ENCODE measurements around the gene LIFR. TPM values are rescaled to one million over a fixed set of nuclear protein-coding genes. Genes with fewer than 3 reads are reported as not detected.

Gene LIFR
- total RNA-seq, 1 donor from 2014 or later, result 7.5 TPM

- TF ChIP-seq, protein P1, sequence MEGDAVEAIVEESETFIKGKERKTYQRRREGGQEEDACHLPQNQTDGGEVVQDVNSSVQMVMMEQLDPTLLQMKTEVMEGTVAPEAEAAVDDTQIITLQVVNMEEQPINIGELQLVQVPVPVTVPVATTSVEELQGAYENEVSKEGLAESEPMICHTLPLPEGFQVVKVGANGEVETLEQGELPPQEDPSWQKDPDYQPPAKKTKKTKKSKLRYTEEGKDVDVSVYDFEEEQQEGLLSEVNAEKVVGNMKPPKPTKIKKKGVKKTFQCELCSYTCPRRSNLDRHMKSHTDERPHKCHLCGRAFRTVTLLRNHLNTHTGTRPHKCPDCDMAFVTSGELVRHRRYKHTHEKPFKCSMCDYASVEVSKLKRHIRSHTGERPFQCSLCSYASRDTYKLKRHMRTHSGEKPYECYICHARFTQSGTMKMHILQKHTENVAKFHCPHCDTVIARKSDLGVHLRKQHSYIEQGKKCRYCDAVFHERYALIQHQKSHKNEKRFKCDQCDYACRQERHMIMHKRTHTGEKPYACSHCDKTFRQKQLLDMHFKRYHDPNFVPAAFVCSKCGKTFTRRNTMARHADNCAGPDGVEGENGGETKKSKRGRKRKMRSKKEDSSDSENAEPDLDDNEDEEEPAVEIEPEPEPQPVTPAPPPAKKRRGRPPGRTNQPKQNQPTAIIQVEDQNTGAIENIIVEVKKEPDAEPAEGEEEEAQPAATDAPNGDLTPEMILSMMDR (IDR thresholded peaks at IDR 0.05), result no peak
- Mint-ChIP-seq H3K27me3 (ENCODE audit: low read depth) (no peaks in the 10 kb centered on the region), H3K4me3 (ENCODE audit: unreplicated experiment) (no peak overlapping the region), H3K27ac (ENCODE audit: unreplicated experiment) (no peak overlapping the region), H3K9me3 (ENCODE audit: low read depth) (peaks cover 11% of the 10 kb centered on the region), H3K36me3 (ENCODE audit: low read depth) (peaks cover 2% of the 10 kb centered on the region), H3K4me1 (ENCODE audit: low read depth) (peaks cover 9% of the 10 kb centered on the region)
- no peak for DNase-seq (ENCODE audit: low spot score)
These were observed 24.9 kb downstream of the LIFR start for GRCh38 chr5:38531518-38531917.

DNA sequence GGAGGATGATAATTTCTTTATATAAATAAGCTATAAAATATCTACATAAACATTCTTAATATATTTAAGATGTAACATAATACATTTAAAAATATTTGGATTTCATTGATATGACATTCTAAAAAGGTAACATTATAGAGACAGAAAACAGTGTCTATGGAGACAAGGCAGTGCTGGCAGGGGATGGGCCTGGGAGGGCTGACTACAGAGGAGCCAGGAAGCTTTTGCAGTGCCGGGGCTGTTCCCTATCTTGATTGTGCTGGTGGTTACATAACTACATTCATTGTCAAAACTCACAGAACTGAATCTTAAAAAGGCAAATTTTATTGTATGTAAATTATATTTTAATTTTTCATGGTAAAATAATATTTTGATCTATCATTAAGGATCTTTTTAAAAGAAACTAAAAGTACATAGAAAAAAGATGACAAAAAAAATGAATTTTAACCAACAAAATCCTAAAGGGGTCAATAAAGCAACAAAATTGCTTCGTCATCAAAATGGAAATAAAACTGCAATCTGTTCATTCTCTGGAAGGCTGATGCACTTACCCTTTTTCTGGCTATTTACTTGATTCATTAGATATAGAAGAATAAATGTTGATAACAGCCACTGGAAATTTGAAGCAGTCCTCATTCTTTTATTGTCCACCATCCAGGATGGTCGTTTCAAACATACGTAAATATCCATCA lies 26.3 kb downstream of the LIFR start:
- Mint-ChIP-seq H3K4me3 (ENCODE audit: unreplicated experiment) (no peak overlapping the region), H3K9me3 (ENCODE audit: low read depth) (peaks cover 11% of the 10 kb centered on the region), H3K36me3 (ENCODE audit: low read depth) (peaks cover 2% of the 10 kb centered on the region), H3K27ac (ENCODE audit: unreplicated experiment) (no peak overlapping the region), H3K4me1 (ENCODE audit: low read depth) (peaks cover 12% of the 10 kb centered on the region), H3K27me3 (ENCODE audit: low read depth) (no peaks in the 10 kb centered on the region)
- TF ChIP-seq, protein P1 (IDR thresholded peaks at IDR 0.05), result no peak
- no peak for DNase-seq (ENCODE audit: low spot score)

- H3K36me3 Mint-ChIP-seq (ENCODE audit: low read depth), result peaks cover 2% of the 10 kb centered on the region
- H3K27ac Mint-ChIP-seq (ENCODE audit: unreplicated experiment), result no peak overlapping the region
- no peak overlapping the region for H3K4me3 Mint-ChIP-seq (ENCODE audit: unreplicated experiment)
- H3K27me3 Mint-ChIP-seq (ENCODE audit: low read depth), result no peaks in the 10 kb centered on the region
- DNase-seq (ENCODE audit: low spot score), result no peak
- peaks cover 11% of the 10 kb centered on the region for H3K9me3 Mint-ChIP-seq (ENCODE audit: low read depth)
- peaks cover 18% of the 10 kb centered on the region for H3K4me1 Mint-ChIP-seq (ENCODE audit: low read depth)
- TF ChIP-seq, protein P1 (IDR thresholded peaks at IDR 0.05), result no peak
These were observed 28.2 kb downstream of the LIFR start for GRCh38 chr5:38528162-38528703.

DNA sequence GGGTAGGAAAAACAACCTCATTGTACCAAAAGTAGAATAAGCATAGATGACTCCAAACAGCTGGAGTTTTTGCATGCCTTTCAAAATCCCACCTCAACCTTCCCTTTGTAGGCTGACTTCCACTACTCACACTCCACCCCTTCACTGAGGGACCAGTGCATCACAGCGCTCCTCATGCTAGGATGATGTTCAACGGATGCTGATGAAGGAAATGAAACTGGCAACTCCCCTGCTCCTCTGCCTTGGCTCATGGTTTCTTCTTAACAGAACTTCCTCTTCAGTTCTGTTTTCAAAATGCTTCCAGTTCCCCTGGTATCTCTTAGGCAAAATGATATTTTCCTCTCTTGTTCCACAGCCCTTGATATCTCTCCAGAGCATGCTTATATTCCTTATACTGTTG lies 29.0 kb downstream of the LIFR start:
- Mint-ChIP-seq H3K27me3 (ENCODE audit: low read depth) (no peaks in the 10 kb centered on the region), H3K36me3 (ENCODE audit: low read depth) (peaks cover 2% of the 10 kb centered on the region), H3K27ac (ENCODE audit: unreplicated experiment) (no peak overlapping the region), H3K4me3 (ENCODE audit: unreplicated experiment) (no peak overlapping the region), H3K9me3 (ENCODE audit: low read depth) (peaks cover 11% of the 10 kb centered on the region), H3K4me1 (ENCODE audit: low read depth) (peaks cover 18% of the 10 kb centered on the region)
- DNase-seq (ENCODE audit: low spot score), result no peak
- TF ChIP-seq, protein P1 (IDR thresholded peaks at IDR 0.05), result no peak

DNA sequence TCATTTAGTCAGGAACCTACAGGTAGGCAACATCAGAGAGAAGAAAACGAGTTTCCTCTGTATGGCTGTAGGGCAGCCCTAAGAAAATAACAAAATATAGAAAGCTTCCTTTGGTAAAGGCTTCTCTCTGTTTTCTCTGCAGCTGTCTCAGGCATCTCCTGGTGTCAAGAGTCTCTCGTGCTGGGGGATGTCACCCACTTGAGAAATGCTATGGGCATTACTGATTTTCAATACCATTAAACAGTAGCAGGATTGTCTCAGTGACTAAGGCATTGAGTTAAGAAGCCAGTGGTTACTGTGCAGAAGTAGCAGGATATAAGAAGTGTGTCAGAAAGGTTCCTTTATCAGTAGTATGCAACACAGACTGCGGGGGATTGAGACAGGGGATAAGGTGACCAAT lies 32.4 kb downstream of the LIFR start:
- Mint-ChIP-seq H3K27ac (ENCODE audit: unreplicated experiment) (no peak overlapping the region), H3K27me3 (ENCODE audit: low read depth) (no peaks in the 10 kb centered on the region), H3K9me3 (ENCODE audit: low read depth) (peaks cover 12% of the 10 kb centered on the region), H3K4me3 (ENCODE audit: unreplicated experiment) (no peak overlapping the region), H3K36me3 (ENCODE audit: low read depth) (peaks cover 12% of the 10 kb centered on the region), H3K4me1 (ENCODE audit: low read depth) (peaks cover 18% of the 10 kb centered on the region)
- TF ChIP-seq, protein P1 (IDR thresholded peaks at IDR 0.05), result no peak
- no peak for DNase-seq (ENCODE audit: low spot score)

Data from chondrocyte (in vitro differentiated cells).